Stimulated activated CD4-positive, alpha-beta T cell treated with anti-CD3 and anti-CD28 coated beads, Interleukin-4, amount 100 ng/mL, for 48 hours (primary cell): ENCODE results near the gene TMEM61.

ENCODE experiments used
- DNase-seq, 2 donors: peaks; one replicate each; pipeline ENCODE4 v3.0.0-alpha.2; 2020; ENCODE audit warnings: low read depth in 2 of 2

Gene TMEM61

GRCh38 chr1:54985556-54985955 is 5.1 kb downstream of the TMEM61 start:
- DNase-seq: no peak

DNA sequence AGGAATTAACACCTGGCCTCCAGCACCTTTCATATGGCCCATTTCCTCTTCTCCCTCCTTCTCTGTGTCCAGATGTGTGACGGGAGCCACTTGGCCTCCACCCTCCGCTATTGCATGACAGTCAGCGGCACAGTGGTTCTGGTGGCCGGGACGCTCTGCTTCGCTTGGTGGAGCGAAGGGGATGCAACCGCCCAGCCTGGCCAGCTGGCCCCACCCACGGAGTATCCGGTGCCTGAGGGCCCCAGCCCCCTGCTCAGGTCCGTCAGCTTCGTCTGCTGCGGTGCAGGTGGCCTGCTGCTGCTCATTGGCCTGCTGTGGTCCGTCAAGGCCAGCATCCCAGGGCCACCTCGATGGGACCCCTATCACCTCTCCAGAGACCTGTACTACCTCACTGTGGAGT is 5.6 kb downstream of the TMEM61 start:
- no peak for DNase-seq

GRCh38 chr1:54986533-54986932 is 6.1 kb downstream of the TMEM61 start:
- DNase-seq: no peak

DNA sequence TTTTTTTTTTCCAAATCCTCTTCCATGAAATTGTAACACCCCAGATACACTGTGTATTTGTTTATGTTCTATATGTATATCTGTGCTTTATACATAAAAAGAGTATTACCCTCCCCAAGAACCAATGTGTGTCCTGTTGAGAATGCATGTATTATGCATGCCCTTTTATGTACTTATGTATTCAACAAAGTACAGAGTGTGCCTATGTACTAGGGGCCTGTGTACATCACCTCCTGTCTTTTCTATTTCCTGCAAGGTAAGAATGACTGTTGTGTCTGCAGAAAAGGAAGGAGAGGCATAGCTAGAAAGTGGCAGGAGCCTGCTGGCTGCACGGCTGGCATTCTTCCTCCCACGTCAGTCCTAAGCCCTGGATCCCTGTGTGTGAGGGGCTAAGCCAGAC is 7.0 kb downstream of the TMEM61 start:
- DNase-seq: no peak

- no peak for DNase-seq
Observed at GRCh38 chr1:54987919-54988705, 7.7 kb downstream of the TMEM61 start.

GRCh38 chr1:54988975-54989374 is 8.5 kb downstream of the TMEM61 start:
- no peak for DNase-seq

DNA sequence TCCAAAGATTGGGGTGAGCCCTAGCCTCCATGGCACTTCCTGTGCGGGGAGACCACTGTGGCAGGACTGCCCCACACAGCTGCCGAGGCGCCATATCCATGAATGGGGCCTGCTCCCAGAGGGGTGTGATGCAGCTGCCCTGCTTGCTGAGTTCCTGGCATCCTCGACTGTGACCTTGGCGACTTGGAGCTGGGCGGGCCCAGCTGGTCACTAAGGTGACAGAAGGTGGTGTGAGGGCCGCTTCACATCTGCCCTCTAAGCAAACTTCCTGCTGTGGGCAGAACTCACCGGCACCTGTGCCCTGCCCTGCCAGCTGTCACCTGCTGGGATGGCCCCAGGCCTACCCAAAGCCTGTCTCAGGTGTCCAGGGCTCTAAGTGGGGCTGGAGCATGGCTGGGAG is 9.0 kb downstream of the TMEM61 start:
- DNase-seq: no peak

DNA sequence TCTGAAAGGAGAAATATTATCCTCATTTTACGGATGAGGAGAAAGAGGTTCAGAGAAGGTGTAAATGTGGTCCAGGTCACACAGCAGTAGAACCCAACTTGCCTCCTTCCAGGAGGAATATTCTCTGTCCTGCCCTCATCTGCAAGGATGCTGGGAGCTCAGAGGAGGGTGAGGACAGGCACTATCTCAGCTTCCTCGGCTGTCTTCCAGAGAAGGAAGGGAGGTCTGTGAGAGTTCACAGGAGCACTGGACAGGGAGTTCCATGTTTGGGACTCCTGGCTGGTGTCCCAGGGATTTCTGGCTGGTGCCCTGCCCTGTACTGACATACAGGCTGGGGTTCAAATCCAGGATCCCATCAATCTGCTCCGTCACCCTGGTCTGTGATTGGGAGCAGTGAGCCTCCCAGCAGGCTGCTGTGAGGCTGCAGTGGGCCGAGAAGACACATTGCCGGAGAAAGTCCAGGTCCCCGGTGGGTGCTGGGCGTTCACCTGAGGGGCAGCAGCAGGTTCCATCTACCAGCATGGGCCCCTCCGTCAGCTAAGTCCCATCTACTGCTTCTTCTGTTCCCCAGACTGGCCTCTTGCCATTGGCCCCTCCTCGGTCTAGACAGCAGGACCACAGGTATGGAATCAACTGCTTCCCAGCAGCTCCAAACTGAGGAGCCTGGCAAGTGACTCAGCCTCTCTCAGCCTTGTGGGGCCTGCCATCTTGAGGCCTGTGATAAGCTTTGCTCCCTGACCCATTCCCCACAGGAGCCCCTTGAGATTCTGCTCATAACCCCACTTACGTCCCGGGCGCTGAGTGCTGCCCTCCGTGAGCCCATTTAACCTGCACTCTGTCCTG is 9.8 kb downstream of the TMEM61 start:
- DNase-seq: no peak

DNA sequence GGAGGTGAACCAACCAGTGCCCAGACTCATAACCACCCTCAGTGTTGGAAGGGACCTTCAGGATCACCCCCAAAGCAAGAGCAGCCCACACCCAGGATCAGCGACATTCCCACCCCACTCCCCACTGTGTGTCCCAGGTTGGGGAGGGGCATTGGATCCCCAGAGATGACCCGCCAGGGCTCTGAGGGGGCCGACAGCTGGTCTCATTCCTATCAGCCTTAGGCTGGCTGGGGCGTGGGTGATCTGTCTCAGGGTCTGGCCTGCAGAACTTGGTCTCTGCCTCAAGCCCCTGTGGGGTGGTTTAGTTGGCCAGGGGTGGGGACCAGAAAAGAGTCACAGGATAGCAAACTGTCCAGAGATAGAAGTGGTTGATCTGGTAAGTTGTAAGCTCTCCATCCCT is 10.5 kb downstream of the TMEM61 start:
- no peak for DNase-seq

GRCh38 chr1:54991939-54992338 is 11.5 kb downstream of the TMEM61 start:
- DNase-seq: no peak

DNA sequence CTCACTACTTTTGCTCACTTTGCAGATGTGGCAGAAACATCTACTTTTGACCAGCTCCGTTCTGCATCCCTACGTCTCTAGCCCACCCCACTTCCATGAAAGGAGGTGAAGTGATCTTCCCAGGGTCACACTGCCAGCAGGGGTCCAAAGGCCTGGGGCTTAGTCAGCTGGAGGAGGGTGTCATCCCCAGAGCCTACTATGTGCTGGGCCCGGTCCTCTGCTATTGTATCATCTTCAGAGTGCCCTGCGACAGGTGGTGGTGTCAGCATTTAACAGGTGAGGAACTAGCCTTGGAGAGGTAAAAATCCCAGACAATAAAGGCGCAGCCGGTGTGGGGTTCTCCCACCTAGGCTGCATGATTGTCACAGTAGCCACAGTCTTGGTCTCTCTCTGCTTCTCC is 12.7 kb downstream of the TMEM61 start:
- no peak for DNase-seq

- no peak for DNase-seq
Observed at GRCh38 chr1:54994355-54994990, 14.0 kb downstream of the TMEM61 start.

DNA sequence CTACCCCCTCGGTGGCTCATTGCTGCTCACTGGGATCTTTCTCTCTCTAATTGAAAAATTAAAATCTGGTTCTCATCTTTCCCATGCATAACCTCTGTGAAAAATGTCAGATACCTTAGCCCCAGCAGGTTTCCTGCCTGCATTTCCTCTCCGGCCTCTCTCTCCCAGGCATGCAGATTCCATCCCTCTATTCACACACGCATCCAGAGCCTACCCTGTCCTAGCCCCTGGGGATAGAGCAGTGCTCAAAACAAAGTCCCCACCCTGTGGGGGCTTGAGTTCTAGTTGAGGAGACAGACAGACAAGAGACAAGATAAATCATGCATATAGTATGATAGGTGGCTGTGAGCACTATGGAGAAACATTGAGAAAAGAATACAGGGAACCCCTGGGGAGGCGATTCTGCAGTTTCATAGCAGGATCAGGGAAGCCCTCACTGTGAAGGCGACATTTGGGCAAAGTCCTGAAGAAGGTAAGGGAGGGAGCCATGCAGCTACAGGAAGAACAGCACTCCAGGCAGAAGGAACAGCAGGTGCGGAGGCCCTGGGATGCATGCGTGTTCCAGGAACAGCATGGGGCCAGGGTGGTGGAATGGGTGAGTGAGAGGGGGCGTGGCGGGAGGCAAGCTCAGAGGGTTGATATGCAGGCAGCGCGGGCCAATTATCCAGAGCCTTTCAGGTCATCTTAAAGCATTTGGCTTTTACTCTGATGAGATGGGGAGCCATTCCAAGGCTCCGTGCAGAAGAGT is 14.8 kb downstream of the TMEM61 start:
- DNase-seq: no peak

DNA sequence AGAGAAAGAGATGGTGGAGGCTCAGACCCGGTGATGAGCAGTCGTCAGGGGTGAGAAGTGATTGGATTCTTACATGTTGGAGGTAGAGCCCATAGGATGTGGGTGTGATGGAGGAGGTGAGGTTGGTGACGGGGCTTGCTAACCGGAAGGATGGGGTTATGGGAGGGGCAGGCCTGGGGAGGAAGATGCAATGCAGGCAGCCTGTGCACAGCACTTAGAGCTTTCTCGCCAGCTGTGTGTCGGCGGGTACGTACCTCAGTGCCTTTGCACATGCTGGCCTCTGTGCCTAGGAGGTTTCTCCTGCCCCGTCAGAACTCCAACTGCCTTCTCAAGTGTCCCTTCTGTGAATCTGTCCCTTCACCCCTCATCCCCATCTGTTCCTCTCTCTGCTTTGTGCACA is 15.4 kb downstream of the TMEM61 start:
- DNase-seq: no peak

GRCh38 chr1:54996359-54996868 is 16.0 kb downstream of the TMEM61 start:
- DNase-seq: peak; percentile 79 to 83

DNA sequence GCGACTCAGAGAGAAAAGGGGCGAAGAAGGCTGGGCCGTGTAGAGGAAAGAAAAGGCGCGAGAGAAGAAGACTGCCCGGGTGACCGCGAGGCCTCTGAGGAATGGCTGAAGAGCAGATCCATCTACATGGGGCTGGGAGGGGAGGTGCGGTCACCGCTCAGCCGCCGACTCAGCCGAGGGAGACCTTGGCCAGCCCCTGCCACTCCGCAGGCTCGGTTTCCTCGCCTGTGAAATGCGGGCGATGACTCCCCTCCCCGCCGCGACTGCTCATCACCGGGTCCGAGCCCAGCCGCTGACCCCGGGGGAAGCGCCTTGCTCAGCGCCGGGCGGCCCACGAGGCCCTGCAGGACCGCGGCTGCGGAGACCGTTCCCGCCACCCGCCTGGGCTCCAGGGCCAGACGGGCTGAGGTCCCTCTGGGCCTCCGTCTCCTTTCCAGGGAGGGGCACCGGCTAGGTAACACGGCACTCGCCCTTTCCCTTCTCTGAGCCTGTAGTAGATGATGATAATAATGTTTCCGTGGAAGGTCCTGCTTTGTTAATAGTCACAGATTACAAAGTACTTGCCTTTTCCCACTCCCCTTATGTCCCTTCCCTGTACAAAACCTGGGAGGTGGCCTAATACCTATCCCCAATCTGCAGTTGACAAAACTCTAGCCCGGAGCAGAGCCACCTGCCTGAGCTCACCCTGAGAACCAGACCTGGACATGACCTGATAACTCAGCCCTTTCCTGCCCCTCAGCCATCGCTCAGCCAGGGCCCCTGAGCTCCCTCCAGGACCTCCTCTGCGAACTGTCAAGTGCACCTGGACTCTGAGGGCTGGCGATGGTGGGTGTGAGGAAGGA is 16.7 kb downstream of the TMEM61 start:
- no peak for DNase-seq

GRCh38 chr1:54997711-54997986 is 17.2 kb downstream of the TMEM61 start:
- no peak for DNase-seq

DNA sequence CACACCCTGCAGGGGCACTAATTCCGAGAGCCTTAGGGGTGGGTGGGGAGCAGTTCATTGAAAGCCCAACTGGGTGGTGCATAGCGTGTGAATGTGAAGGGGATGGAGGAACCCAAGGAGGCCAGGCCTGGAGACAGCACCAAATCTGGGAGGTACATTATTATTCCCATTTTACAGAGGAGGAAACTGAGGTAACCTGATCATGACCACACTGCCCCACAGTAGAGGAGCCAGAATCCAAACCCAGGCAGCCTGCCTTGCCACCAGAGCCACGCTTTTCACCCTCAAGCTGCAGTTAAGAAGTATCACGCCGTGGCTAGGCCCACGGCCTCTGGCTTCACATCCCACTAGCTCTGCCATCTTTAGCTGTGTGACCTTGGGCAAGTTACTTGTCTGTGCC is 17.7 kb downstream of the TMEM61 start:
- DNase-seq: no peak

DNA sequence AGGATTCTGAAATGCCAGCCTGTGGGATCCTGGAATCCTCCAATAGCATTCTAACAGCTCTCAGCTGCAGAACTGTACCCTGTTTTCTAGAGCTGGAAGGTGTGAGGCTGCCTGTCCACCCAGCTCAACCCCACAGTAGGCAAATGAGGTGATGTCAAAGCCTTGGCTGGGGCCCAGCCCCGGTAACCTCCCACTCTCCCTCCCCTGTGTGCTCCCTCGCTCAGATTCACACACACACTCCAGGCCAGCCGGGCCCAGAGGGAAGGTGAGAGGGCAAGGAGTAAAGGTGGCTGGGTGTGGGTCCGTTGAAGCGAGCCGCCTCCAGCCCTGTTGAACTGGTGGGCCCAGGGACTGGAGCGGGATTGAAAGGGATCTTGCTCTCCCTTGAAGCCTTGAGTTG is 18.2 kb downstream of the TMEM61 start, which contains the start of gene BSND:
TSS of gene BSND (plus strand) at position 257 of the 400 bp plus-strand sequence. CDS start 254 bp downstream, outside the sequence.
- no peak for DNase-seq

DNA sequence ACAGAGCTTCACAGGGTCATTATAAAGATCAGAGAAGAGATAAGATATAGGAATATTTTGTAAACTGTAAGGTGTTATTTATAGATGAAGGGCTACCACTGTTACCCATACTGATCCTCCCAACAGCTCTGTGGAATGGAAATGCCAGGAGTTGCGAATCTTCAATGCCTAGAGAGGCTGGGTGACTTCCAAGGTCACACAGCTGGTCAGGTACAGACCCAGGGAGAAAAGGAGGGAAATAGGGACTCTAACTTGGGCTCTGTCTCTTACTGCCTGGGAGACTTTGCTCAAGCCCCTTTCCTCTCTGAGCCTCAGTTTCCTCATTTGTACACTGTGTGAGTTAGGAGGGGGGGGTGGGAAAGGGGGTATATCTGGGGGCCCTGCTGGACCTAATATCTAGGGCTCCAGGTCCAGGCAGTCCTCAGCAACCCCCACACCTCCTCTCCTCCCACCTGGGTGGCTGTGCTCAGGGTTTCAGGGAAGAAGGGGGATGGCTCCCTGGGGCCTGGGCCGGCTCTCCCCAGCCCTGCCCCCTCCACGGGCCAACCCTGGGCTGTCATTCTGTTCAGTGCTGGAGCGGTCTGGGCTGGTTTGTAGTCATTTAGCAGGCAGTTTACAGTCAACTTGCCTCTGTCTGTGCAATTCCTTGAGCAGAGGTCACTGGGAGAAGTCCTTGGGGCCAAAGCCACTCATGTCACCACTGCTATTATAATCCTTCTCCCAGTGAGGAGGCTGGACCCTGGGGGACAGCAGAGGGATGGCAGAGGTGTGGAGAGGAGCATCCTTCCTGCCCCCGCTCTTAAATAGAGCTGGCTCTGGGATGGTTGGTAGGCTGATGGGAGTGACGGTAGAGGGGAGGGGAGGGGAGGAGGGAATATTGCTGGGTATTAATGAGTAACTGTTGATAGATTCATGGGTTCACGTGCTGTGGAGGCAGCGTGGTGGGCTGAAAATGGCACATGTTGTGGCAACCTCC is 20.0 kb downstream of the TMEM61 start:
- DNase-seq: no peak
